ENCODE results near the gene SYNDIG1.

Gene SYNDIG1

DNA sequence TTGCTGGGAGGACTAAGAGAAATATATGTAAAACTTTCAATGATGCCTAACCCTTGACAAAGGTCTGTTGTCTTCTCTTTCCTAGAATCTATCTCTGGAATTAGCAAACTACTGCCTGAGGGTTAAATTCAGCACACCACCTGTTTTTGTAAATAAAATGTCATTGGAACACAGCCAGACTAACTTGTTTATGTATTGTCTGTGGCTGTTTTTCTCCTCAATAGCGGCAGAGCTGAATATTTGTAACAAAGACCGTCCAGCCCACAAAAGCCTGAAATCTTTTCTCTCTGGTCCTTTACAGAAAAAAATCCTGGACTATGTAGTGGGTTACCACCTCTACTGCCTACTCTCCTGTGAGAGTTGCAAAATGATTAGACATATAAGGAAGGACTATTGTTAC is 33.3 kb upstream of the SYNDIG1 start:
- no peak for TF ChIP-seq POLR2AphosphoS5 (IDR thresholded peaks at IDR 0.05; ENCODE audit: low read depth)
- no peak for TF ChIP-seq GABPA (IDR thresholded peaks at IDR 0.05; ENCODE audit: low read depth)
- no peak for TF ChIP-seq SPI1 (IDR thresholded peaks at IDR 0.05; ENCODE audit: borderline replicate concordance, low read depth)
- TF ChIP-seq, protein P1, sequence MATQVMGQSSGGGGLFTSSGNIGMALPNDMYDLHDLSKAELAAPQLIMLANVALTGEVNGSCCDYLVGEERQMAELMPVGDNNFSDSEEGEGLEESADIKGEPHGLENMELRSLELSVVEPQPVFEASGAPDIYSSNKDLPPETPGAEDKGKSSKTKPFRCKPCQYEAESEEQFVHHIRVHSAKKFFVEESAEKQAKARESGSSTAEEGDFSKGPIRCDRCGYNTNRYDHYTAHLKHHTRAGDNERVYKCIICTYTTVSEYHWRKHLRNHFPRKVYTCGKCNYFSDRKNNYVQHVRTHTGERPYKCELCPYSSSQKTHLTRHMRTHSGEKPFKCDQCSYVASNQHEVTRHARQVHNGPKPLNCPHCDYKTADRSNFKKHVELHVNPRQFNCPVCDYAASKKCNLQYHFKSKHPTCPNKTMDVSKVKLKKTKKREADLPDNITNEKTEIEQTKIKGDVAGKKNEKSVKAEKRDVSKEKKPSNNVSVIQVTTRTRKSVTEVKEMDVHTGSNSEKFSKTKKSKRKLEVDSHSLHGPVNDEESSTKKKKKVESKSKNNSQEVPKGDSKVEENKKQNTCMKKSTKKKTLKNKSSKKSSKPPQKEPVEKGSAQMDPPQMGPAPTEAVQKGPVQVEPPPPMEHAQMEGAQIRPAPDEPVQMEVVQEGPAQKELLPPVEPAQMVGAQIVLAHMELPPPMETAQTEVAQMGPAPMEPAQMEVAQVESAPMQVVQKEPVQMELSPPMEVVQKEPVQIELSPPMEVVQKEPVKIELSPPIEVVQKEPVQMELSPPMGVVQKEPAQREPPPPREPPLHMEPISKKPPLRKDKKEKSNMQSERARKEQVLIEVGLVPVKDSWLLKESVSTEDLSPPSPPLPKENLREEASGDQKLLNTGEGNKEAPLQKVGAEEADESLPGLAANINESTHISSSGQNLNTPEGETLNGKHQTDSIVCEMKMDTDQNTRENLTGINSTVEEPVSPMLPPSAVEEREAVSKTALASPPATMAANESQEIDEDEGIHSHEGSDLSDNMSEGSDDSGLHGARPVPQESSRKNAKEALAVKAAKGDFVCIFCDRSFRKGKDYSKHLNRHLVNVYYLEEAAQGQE (IDR thresholded peaks at IDR 0.05; ENCODE audit: insufficient replicate concordance, low read depth) = no peak
- TF ChIP-seq, protein P2, sequence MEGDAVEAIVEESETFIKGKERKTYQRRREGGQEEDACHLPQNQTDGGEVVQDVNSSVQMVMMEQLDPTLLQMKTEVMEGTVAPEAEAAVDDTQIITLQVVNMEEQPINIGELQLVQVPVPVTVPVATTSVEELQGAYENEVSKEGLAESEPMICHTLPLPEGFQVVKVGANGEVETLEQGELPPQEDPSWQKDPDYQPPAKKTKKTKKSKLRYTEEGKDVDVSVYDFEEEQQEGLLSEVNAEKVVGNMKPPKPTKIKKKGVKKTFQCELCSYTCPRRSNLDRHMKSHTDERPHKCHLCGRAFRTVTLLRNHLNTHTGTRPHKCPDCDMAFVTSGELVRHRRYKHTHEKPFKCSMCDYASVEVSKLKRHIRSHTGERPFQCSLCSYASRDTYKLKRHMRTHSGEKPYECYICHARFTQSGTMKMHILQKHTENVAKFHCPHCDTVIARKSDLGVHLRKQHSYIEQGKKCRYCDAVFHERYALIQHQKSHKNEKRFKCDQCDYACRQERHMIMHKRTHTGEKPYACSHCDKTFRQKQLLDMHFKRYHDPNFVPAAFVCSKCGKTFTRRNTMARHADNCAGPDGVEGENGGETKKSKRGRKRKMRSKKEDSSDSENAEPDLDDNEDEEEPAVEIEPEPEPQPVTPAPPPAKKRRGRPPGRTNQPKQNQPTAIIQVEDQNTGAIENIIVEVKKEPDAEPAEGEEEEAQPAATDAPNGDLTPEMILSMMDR (IDR thresholded peaks at IDR 0.05; ENCODE audit: insufficient read depth, low read length) = no peak
- DNase-seq (ENCODE audit: low read depth in 1 of 2, low spot score in 1 of 2) = no peak
- no peak overlapping the region for H3K27ac ChIP-seq (replicated peaks)
- no peaks in the 10 kb centered on the region for H3K27me3 ChIP-seq (ENCODE audit: insufficient read depth, poor library complexity, severe bottlenecking)
- no peak overlapping the region for H3K4me3 ChIP-seq (replicated peaks; ENCODE audit: insufficient read depth, low read length)

DNA sequence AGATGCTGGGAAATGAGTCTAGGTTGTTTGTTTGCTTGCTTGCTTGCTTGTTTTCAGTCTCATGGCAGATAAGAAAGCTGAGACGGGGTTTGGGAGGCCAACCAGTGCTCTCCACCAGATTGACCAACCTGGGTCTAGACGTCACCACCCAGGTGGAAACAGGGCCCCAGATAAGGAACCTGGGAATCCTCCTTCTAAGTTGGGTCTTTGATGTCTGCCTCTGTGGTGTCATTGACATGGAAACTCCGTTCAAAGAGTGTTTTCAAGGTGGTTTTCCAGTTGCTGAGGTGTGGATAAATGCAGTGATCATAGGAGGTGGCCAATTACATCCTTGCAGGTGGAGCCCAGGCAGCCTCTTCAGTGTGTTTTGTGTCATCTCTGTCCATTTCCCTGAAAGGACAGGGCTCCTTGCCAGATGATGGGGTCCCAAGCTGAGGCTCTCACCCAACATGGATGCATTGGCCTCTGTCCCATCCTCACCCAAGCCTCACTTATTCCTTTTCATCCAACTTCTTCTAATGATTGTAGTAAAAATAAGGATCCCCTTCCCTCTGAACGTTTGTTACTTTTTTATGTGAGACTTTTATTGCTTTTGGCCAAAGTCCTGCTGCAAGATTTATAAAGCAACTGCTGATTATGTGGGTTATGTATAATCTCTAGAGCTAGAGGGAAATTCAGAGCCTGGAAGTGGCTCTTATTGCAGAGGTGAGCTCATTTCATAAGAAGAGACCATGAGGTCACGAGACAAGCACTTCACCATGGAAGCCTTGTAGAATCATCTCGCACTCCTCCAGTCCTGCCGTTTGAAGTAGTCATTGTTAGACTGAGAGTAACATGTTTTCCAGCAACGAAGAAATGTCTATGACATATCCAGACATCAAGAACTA is 32.0 kb upstream of the SYNDIG1 start:
- DNase-seq (ENCODE audit: low read depth in 1 of 2, low spot score in 1 of 2) = no peak
- Histone ChIP-seq H3K27me3 (ENCODE audit: insufficient read depth, poor library complexity, severe bottlenecking) (no peaks in the 10 kb centered on the region), H3K4me3 (replicated peaks; ENCODE audit: insufficient read depth, low read length) (no peak overlapping the region), H3K27ac (replicated peaks) (no peak overlapping the region)
- TF ChIP-seq, protein P1 (IDR thresholded peaks at IDR 0.05; ENCODE audit: insufficient replicate concordance, low read depth) = no peak
- TF ChIP-seq SPI1 (IDR thresholded peaks at IDR 0.05; ENCODE audit: borderline replicate concordance, low read depth) = no peak
- no peak for TF ChIP-seq GABPA (IDR thresholded peaks at IDR 0.05; ENCODE audit: low read depth)
- TF ChIP-seq POLR2AphosphoS5 (IDR thresholded peaks at IDR 0.05; ENCODE audit: low read depth) = no peak
- TF ChIP-seq, protein P2 (IDR thresholded peaks at IDR 0.05; ENCODE audit: insufficient read depth, low read length) = no peak

DNA sequence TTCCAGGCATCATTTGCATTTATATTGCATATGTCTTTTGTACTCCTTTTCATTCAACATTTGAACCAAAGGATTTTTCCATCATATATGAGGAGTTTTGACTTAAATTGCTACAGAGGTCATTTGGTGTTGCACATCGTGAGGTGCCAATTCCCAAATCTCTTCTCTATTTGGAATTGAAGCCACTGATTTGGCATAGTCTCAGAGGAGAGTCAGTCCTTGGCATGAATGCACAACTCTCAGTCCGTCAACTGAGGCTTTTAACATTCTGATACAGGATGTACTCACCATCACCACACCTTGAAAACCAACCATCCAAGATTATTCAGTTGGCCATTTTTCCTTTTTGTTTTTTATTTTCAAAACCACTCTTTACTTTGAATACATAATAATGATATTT is 31.1 kb upstream of the SYNDIG1 start:
- TF ChIP-seq SPI1 (IDR thresholded peaks at IDR 0.05; ENCODE audit: borderline replicate concordance, low read depth) = no peak
- TF ChIP-seq POLR2AphosphoS5 (IDR thresholded peaks at IDR 0.05; ENCODE audit: low read depth) = no peak
- TF ChIP-seq, protein P2 (IDR thresholded peaks at IDR 0.05; ENCODE audit: insufficient read depth, low read length) = no peak
- TF ChIP-seq GABPA (IDR thresholded peaks at IDR 0.05; ENCODE audit: low read depth) = no peak
- TF ChIP-seq, protein P1 (IDR thresholded peaks at IDR 0.05; ENCODE audit: insufficient replicate concordance, low read depth) = no peak
- H3K4me3 ChIP-seq (replicated peaks; ENCODE audit: insufficient read depth, low read length) = no peak overlapping the region
- DNase-seq (ENCODE audit: low read depth in 1 of 2, low spot score in 1 of 2) = no peak
- H3K27me3 ChIP-seq (ENCODE audit: insufficient read depth, poor library complexity, severe bottlenecking) = no peaks in the 10 kb centered on the region
- H3K27ac ChIP-seq (replicated peaks) = no peak overlapping the region
